Testis (tissue), 3 donors: Measurements from ENCODE around the gene PRG2. TPM values are rescaled to one million over a fixed set of nuclear protein-coding genes. Genes with fewer than 3 reads are reported as not detected.

Experiments used
- DNase-seq: peaks from one replicate; pipeline ENCODE4 v3.0.0-alpha.2; 2019
- H3K27ac ChIP-seq, 2 donors: fragments of 200-600 bp; sonication (generic); one replicate each; pipeline ENCODE4 v1.5.1; 2019
- H3K27me3 ChIP-seq: fragments of 200-600 bp; sonication (generic); one replicate; pipeline ENCODE4 v1.5.1; 2019
- H3K36me3 ChIP-seq: fragments of 200-600 bp; sonication (generic); one replicate; pipeline ENCODE4 v1.5.1; 2017; ENCODE audit warnings: low read depth; ENCODE audit errors: missing control alignments
- H3K4me1 ChIP-seq: fragments of 200-600 bp; sonication (generic); one replicate; pipeline ENCODE4 v1.5.1; 2019
- H3K4me3 ChIP-seq, 2 donors: fragments of 200-600 bp; sonication (generic); one replicate each; pipeline ENCODE4 v1.5.1; 2017 to 2019
- H3K9me3 ChIP-seq: fragments of 200-600 bp; sonication (generic); one replicate; pipeline ENCODE4 v1.5.1; 2017
- CTCF ChIP-seq, 3 experiments: fragments of 450-650 bp in 2 of 3; fragments of 200-600 bp in 1 of 3; sonication (generic) in 1 of 3; IDR thresholded peaks; one replicate each; pipeline ENCODE4 v1.5.1; 2016 to 2019; ENCODE audit warnings: antibody characterized with exemption in 3 of 3, mild to moderate bottlenecking in 2 of 3, moderate library complexity in 1 of 3
- POLR2A ChIP-seq: fragments of 450-650 bp; IDR thresholded peaks from one replicate; pipeline ENCODE4 v1.6.1; 2017; ENCODE audit warnings: antibody characterized with exemption, mild to moderate bottlenecking, moderate library complexity
- WGBS, 2 donors: methylation state at CpG; one replicate each; pipeline ENCODE4 v1.1.5; 2018; 5-methylcytosine and 5-hydroxymethylcytosine counted together
- intact Hi-C: fragments of 100-400 bp; cut with DNase I; formaldehyde crosslinking; loops from one replicate; pipeline ENCODE4 v1.15.1; 2023; ENCODE audit warnings: low total_unique reads
- polyA plus RNA-seq: library from polyadenylated mRNA; stranded (reverse); fragments of 350-450 nt; fragmentation: Illumina TruSeq; extraction: RNeasy Lipid Tissue Mini Kit (QIAGEN cat#74804); gene quantifications from one replicate; pipeline ENCODE4 v1.2.3, GENCODE V29; 2014; ENCODE audit warnings: low read depth, low replicate concordance; ENCODE audit not compliant: insufficient read depth
- total RNA-seq, 2 donors: library from RNA; depleted of rRNA; stranded (reverse); fragments of >200 nt; gene quantifications; one replicate each; pipeline ENCODE4 v1.2.3, GENCODE V29; 2016

The PRG2 gene
- total and polyA plus RNA-seq, 3 donors from 2014 or later = not detected

DNA sequence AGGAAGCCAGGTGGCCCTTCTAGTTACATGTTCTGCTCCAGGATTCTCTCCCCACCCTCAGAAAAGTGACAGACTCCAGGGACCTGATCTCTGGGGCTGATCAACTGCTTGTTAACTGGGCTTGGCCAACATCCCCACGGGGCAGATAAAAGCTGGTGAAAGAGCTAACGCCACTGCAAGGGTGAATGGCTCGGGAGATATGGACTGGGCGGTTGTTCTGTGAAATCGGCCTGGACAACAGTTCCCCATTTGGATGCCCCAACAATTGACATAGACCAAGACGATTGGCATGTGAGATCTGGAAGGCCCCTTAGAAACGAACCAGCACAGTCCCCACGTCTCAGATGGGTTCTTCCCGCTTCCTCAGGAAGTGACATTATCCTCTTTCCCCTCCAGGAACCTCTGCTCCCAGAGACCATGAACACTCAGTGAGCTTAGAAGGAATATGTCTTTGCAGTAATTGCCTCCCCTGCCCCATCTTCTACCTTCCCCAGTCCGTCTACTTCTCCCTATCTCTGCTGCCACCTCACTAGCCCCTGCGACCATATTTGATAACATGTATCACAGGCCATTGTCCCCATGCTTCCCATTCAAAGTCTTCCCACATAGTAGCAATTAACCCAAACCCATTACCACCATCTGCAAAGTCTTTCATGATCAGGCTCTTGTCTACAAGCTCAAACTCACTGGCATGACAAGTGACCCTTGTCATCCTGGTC lies 5.6 kb upstream of the PRG2 start:
- no peak for DNase-seq
- H3K27me3 ChIP-seq = no peaks in the 10 kb centered on the region
- no peaks in the 10 kb centered on the region for H3K36me3 ChIP-seq
- H3K4me1 ChIP-seq = no peaks in the 10 kb centered on the region
- TF ChIP-seq CTCF (IDR thresholded peaks at IDR 0.05) (no peak), POLR2A (no peak)
- 88 to 95% methylated on average over 9 to 11 of the region's 11 CpGs for WGBS, 2 donors
- no peaks in the 10 kb centered on the region for H3K9me3 ChIP-seq
- H3K4me3 ChIP-seq = no peak overlapping the region
- no peak overlapping the region for H3K27ac ChIP-seq
- intact Hi-C loops = no loop called here

GRCh38 chr11:57394203-57394965 lies 3.9 kb upstream of the PRG2 start:
- intact Hi-C loops = no loop called here
- Histone ChIP-seq H3K27ac (no peak overlapping the region), H3K9me3 (no peaks in the 10 kb centered on the region), H3K4me1 (no peaks in the 10 kb centered on the region), H3K4me3 (no peak overlapping the region), H3K36me3 (no peaks in the 10 kb centered on the region), H3K27me3 (no peaks in the 10 kb centered on the region)
- no peak for DNase-seq
- TF ChIP-seq CTCF (IDR thresholded peaks at IDR 0.05) = no peak
- 80 to 84% methylated on average over 4 of the region's 4 CpGs for WGBS, 2 donors

DNA sequence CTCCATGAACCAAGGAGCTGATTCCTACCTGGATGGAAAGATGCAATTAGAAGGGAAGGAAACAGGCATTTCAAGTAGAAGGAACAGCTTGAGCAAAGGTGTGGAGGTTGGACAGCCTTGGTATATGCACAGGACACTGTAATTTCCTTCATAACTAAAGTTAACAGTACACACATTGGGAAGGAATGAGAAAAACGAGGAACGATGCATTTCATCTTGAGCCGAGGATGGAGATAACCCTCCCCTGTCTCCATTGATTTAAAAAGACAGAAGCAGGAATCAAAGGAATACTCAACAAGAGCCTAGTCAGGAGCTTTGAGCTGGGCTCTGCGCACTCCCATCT lies 2.3 kb upstream of the PRG2 start:
- intact Hi-C loops = no loop called here
- no peak for DNase-seq
- Histone ChIP-seq H3K27ac (no peak overlapping the region), H3K36me3 (no peaks in the 10 kb centered on the region), H3K9me3 (no peaks in the 10 kb centered on the region), H3K4me1 (no peaks in the 10 kb centered on the region), H3K4me3 (no peak overlapping the region), H3K27me3 (no peaks in the 10 kb centered on the region)
- WGBS, 2 donors = 81 to 82% methylated on average over 4 of the region's 4 CpGs
- no peak for TF ChIP-seq CTCF (IDR thresholded peaks at IDR 0.05)
- no peak for TF ChIP-seq POLR2A

- no peaks in the 10 kb centered on the region for H3K27me3 ChIP-seq
- TF ChIP-seq CTCF (IDR thresholded peaks at IDR 0.05) (no peak), POLR2A (no peak)
- no peaks in the 10 kb centered on the region for H3K9me3 ChIP-seq
- no peak for DNase-seq
- no peaks in the 10 kb centered on the region for H3K36me3 ChIP-seq
- 81 to 95% methylated on average over 8 of the region's 8 CpGs for WGBS, 2 donors
- no peak overlapping the region for H3K4me3 ChIP-seq
- intact Hi-C loops = no loop called here
- no peaks in the 10 kb centered on the region for H3K4me1 ChIP-seq
- no peak overlapping the region for H3K27ac ChIP-seq
Measured at GRCh38 chr11:57392066-57392762, 1.8 kb upstream of the PRG2 start.
